ENCODE results near the gene RNASET2.
A peak's percentile ranks its signal among the peaks of the same experiment; 100 is the strongest.

The RNASET2 gene

GRCh38 chr6:166944666-166945256 lies 11.6 kb downstream of the RNASET2 start:
- DNase-seq (ENCODE audit: low read depth in 1 of 2, low spot score in 1 of 2): no peak
- Histone ChIP-seq H3K27me3 (ENCODE audit: insufficient read depth, poor library complexity, severe bottlenecking) (no peaks in the 10 kb centered on the region), H3K4me3 (replicated peaks; ENCODE audit: insufficient read depth, low read length) (no peak overlapping the region), H3K27ac (replicated peaks) (no peak overlapping the region)
- no peak for TF ChIP-seq CTCF (IDR thresholded peaks at IDR 0.05; ENCODE audit: insufficient read depth, low read length)
- TF ChIP-seq REST (IDR thresholded peaks at IDR 0.05; ENCODE audit: insufficient replicate concordance, low read depth): no peak
- TF ChIP-seq POLR2AphosphoS5 (IDR thresholded peaks at IDR 0.05; ENCODE audit: low read depth): no peak
- TF ChIP-seq GABPA (IDR thresholded peaks at IDR 0.05; ENCODE audit: low read depth): no peak
- TF ChIP-seq SPI1 (IDR thresholded peaks at IDR 0.05; ENCODE audit: borderline replicate concordance, low read depth): no peak

- H3K27ac ChIP-seq (replicated peaks): no peak overlapping the region
- H3K4me3 ChIP-seq (replicated peaks; ENCODE audit: insufficient read depth, low read length): no peak overlapping the region
- DNase-seq (ENCODE audit: low read depth in 1 of 2, low spot score in 1 of 2): peak in 1 of 2 experiments; percentile 55
- no peaks in the 10 kb centered on the region for H3K27me3 ChIP-seq (ENCODE audit: insufficient read depth, poor library complexity, severe bottlenecking)
- TF ChIP-seq SPI1 (IDR thresholded peaks at IDR 0.05; ENCODE audit: borderline replicate concordance, low read depth) (no peak), POLR2AphosphoS5 (IDR thresholded peaks at IDR 0.05; ENCODE audit: low read depth) (no peak), CTCF (IDR thresholded peaks at IDR 0.05; ENCODE audit: insufficient read depth, low read length) (no peak), REST (IDR thresholded peaks at IDR 0.05; ENCODE audit: insufficient replicate concordance, low read depth) (no peak), GABPA (IDR thresholded peaks at IDR 0.05; ENCODE audit: low read depth) (no peak)
These were observed 13.8 kb downstream of the RNASET2 start for GRCh38 chr6:166942393-166943168.

GRCh38 chr6:166940643-166941068 lies 15.7 kb downstream of the RNASET2 start:
- DNase-seq (ENCODE audit: low read depth in 1 of 2, low spot score in 1 of 2): no peak
- Histone ChIP-seq H3K27me3 (ENCODE audit: insufficient read depth, poor library complexity, severe bottlenecking) (no peaks in the 10 kb centered on the region), H3K27ac (replicated peaks) (no peak overlapping the region), H3K4me3 (replicated peaks; ENCODE audit: insufficient read depth, low read length) (no peak overlapping the region)
- TF ChIP-seq GABPA (IDR thresholded peaks at IDR 0.05; ENCODE audit: low read depth): no peak
- TF ChIP-seq SPI1 (IDR thresholded peaks at IDR 0.05; ENCODE audit: borderline replicate concordance, low read depth): no peak
- TF ChIP-seq REST (IDR thresholded peaks at IDR 0.05; ENCODE audit: insufficient replicate concordance, low read depth): no peak
- TF ChIP-seq POLR2AphosphoS5 (IDR thresholded peaks at IDR 0.05; ENCODE audit: low read depth): no peak
- no peak for TF ChIP-seq CTCF (IDR thresholded peaks at IDR 0.05; ENCODE audit: insufficient read depth, low read length)

Measured in HL-60 (cell line).